VCaP (cell line): Measurements from ENCODE around the gene C18orf54.

Source experiments
- H3K27ac ChIP-seq: fragments of 450-650 bp; 2 replicates; pipeline ENCODE4 v1.5.1; 2017
- CTCF ChIP-seq: fragments of 450-650 bp; conservative IDR thresholded peaks from 2 replicates; pipeline ENCODE4 v1.5.1; 2017; ENCODE audit warnings: mild to moderate bottlenecking, moderate library complexity

The C18orf54 gene

GRCh38 chr18:54411781-54412180 is 54.1 kb downstream of the C18orf54 start:
- no peak for TF ChIP-seq CTCF
- H3K27ac ChIP-seq: no peak overlapping the region

GRCh38 chr18:54415086-54415485 is 57.4 kb downstream of the C18orf54 start:
- H3K27ac ChIP-seq: no peak overlapping the region
- no peak for TF ChIP-seq CTCF

- TF ChIP-seq CTCF: no peak
- no peak overlapping the region for H3K27ac ChIP-seq
These were observed 58.7 kb downstream of the C18orf54 start for GRCh38 chr18:54416436-54416835.

- no peak for TF ChIP-seq CTCF
- peak overlapping the region; percentile 63; the same call in 1 of the 2 replicates for H3K27ac ChIP-seq
These were observed 66.1 kb downstream of the C18orf54 start for GRCh38 chr18:54423831-54424230.

- TF ChIP-seq CTCF: no peak
These were observed 68.5 kb downstream of the C18orf54 start for GRCh38 chr18:54426085-54426665.

More at GRCh38 chr18:54426085-54426665, 68.5 kb downstream of the C18orf54 start:
- peak overlapping the region; percentile 63; the same call in 1 of the 2 replicates for H3K27ac ChIP-seq
